ENCODE results near the gene FBXO4.

FBXO4 gene

DNA sequence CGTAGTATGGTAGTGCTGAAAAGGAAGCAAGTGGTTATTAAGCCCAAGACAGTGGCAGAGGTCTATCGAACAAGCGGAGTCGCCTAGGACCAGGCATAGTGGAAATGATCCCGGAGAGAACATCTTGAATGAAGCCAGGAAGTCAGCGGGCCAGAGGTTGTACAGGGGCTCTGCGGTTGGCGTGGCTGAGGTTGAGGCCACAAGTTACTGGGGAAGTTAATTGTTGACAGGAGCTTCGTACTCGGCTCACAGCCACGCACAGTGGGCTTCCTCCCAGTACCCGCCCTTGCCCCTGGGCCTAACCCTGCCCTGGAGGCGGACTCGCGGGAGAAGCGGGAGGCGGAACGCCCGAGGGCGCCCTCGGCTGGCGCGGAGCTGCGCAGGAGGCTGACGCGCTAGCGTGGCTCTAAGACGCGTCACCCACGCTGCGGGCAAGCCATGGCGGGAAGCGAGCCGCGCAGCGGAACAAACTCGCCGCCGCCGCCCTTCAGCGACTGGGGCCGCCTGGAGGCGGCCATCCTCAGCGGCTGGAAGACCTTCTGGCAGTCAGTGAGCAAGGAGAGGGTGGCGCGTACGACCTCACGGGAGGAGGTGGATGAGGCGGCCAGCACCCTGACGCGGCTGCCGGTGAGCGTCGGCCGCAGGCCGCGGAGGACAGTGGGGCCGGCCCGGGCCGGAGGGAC is at the start of gene FBXO4:
Gene FBXO4, plus strand, starts transcription at position 410 of the 683 bp plus-strand sequence. Its CDS starts 29 bp downstream, at position 439.
- DNase-seq: peak; percentile 66

DNA sequence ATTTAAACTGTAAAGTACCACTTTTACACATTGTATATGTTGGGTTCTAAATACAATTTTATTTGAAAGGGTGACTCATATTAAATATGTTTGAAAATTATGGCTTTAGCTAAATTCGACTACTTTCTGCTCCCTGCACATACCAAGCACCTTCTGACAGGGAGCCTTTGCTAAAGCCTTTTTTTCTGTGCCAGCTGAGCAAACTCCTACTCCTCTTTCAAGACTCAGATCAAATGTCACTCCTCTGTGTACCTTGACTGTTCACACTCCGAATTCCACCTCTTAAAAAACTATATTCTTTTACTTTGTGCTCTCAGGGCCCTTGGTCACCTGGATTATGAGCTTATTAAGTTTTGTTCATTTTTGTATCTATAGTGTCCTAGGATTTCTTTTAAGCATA is 48.4 kb upstream of the FBXO4 start:
- DNase-seq: peak; percentile 35

DNA sequence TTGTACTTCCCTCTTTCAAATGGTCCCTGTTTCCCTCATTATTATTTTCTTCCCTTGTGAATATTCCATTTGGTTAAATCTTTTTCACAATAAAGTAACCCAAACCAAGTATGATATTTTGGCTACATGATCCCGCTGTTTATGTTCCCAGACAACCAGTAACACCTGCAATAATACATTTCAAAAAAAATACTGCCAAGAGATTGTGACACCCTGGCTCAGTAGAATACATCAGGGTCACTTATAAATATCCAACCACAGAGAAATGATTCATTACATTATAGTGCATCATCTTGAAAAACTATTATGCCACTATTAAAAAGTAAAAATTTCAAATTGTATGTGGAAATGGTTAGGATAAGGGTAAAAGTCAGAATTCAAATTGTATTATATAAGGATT is 47.7 kb upstream of the FBXO4 start:
- DNase-seq: no peak

GRCh38 chr5:41878173-41878572 is 46.9 kb upstream of the FBXO4 start:
- DNase-seq: no peak

- no peak for DNase-seq
Measured at GRCh38 chr5:41878643-41879478, 46.2 kb upstream of the FBXO4 start.

- DNase-seq: no peak
Measured at GRCh38 chr5:41882765-41883164, 42.3 kb upstream of the FBXO4 start.

DNA sequence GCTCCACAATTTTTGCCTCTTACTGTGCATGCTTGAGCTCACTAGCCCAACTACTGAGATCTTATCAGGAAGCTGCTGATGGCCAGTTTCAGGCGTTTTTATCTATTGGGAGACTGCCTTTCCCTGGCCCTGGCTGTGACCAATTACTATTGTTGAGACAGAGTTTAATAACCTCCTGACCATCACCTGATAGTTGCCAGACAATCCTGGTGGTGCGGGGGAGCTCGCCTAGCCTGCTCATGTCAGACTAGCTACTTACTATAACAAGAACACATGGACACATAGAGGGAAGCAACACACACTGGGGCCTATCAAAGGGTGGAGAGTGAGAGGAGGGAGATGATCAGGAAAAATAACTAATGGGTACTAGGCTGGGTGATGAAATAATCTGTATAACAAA is 41.8 kb upstream of the FBXO4 start:
- DNase-seq: no peak

DNA sequence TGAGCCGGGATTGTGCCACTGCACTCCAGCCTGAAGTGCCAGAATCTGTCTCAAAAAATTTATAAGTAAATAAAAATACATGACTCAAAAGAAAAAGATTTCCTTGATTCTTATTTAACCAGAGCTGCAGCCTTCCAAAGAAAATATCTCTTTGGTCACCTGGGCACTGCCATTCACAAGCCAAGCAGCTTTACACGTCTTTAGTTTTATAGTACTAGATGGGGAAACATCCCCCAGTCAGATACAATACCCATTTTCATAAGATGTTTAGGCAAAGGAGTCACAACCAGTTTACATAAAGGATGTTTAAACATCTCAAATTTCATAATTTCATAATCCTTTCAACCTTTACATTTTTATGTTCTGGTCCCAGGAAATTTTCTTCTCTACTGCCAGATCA is 41.1 kb upstream of the FBXO4 start:
- no peak for DNase-seq

DNA sequence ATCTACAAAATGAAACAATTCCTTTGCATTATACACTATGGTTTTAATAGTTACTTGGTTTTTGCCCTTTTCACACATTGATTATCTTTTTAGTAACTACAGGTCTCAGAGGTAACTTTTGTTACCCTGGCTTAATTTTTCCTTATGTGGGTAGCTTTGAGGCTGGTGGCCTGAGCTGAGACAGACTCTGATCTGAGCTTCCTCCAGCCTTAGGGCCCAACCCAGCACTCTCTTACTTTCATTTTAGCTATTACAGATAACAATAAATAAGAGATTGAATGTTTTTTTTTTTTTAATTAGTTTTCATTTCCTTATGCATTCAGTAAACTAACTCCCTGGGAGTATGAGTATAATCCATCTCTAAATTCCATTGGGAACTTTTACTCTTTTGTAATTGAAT is 39.8 kb upstream of the FBXO4 start:
- DNase-seq: no peak

DNA sequence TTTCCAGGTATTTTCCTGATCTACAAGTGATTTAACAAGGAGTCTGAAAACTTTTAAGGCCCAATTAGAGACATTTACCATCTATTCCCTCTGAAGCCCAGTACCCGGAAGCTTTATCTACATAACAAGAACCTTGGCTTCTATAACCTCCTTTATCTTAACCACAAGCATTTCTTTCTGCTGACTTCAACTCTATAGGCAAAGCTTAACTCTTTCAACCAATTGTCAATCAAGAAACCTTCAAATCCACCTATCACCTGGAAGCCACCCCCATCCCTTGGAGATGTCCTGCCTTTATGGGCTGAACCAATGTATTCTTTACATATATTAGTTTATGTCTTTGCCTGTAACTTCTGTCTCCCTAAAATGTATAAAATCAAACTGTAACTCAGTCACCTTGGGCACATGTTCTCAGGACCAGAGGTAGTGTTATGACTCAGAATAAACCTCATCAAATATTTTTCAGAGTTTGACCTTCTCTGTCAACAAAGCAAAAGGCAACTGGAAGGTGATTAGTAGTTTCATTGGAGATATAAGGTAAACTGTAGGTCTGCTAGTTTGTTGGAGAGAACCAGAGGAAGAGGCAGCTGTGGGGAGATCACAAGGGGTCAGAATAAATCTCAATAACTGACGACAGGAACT is 33.9 kb upstream of the FBXO4 start:
- DNase-seq: no peak

DNA sequence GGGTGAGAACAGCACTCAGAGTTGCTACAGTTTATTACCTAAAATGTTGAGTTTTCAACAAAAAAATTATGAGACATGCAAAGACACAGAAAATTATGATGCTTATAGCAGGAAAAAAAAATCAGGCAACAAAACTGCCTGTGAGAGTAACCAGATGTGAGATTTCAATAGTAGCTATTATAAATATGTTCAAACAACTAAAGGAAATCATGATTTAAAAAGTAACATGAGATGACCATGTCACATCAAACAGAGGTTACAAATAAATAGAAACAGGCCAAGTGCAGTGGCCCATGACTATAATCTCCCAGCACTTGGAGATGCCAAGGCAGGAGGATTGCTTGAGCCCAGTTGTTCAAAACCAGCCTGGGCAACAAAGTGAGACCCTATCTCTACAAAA is 33.0 kb upstream of the FBXO4 start:
- DNase-seq: no peak

DNA sequence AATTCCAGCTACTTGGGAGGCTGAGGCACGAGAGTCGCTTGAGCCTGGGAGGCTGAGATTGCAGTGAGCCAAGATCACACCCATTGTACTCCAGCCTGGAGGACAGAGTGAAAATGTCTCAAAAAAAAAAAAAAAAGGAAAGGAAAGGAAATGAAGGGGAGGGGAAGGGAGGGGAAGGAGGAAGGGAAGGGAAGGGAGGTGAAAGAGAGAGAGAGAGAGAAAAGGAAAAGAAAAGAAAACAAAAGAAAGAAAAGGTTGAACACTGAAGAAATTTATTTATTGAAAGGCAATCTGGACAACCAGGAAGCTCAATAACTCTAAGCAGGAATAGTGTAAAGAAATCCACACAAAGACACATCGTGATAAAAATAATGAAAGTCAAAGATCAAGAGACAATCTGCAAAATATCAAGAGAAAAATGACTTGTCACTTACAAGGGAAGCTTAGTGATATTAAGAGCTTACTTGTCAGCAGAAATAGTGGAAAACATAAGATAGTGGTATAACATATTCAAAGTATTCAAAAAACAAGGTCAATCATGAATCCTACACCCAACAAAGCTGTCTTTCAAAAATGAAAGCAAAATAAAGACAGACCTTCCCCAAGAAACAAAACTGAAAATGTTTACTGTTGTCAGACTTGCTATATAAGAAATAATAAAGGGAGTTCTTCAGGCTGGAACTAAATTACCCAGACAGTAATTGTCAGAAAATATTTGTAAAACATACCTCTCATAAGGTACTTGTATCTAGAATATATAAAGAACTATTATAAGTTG is 31.8 kb upstream of the FBXO4 start:
- no peak for DNase-seq

- no peak for DNase-seq
Measured at GRCh38 chr5:41896230-41896629, 28.9 kb upstream of the FBXO4 start.

DNA sequence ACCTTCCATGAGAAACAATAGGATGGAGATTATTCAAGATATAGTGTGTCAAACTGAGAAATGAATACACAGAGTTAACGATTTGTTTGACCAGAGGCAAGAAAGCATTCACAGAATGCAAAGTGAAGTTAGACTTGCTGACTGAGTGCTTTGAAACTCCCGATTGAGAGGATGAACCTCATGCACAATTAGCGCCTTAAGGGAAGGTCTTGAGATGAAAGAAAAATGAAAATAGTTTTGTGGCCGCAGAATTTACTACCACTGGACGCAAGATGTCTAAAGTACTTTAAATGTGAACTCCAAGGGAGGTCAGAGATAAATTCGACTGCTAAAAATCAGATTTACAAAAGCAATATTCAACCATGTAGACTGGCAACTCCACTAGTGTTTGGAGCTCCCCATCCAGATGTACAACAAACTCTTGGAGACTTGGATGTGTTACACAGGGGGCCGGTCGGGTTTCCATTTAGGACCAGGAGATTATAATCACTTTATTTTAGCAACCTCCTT is 21.6 kb upstream of the FBXO4 start:
- no peak for DNase-seq

DNA sequence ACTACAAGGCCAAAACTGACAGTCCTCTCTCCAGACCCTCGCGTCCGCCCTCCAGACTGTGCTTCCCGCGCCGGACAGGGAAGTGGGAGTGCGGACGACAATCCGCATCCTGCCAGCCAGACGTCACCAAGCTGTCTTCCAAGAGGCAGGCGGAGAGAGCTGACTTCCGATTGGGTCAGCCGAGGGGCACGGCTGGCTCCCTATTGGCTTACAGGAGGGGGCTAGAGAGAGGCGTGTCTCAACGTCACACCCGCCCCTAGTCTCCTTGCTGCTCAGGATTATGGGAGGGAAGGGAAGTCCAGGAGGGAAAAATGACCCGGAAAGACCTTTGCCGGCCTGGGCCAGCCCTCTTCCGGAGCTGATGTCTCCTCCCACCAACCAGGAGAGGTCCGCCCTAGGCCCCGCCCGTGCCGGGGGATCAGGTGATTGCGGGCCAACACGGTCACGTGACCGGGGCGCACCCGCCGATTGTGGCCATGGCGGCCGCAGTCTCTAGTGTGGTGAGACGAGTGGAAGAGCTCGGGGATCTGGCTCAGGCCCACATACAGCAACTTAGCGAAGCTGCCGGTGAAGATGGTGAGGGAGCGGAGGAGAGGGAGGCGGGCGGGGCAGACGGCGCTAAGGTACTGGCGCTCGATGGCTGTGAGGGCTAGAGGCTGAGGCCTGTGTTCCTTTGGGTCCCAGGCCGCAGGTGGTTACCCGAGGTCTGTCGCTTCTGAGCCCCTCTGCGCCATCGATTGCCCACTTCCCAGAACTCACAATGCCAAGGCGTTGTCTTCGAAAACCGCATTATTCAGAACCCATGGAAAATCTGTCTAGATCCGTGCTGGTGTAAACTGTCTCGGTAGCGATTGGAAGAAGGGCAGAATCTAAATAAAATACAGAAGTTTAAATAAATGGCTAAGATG is 20.9 kb upstream of the FBXO4 start, which contains the start of gene RIMOC1:
Gene RIMOC1, plus strand, starts transcription at position 453 of the 908 bp plus-strand sequence. Its CDS starts 24 bp downstream, at position 477.
- peak; percentile 99 for DNase-seq

DNA sequence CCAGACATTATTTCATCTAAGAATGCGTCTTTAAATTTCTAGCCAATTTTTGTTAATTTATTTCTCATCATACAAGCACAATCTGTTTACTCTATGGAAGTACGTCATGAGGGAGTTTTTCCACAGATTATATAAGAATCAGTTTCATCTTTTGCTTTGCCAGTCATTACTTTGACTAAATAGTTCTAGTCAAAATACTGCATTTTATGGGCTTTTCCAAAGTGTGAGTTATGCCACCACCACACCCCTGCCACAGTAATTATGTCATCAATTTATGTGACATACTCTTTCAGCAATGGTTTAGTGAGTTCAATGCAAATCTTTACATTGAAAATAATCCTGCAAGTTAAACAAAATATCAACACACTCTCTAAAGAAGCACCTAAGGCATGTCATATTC is 18.9 kb upstream of the FBXO4 start:
- no peak for DNase-seq

DNA sequence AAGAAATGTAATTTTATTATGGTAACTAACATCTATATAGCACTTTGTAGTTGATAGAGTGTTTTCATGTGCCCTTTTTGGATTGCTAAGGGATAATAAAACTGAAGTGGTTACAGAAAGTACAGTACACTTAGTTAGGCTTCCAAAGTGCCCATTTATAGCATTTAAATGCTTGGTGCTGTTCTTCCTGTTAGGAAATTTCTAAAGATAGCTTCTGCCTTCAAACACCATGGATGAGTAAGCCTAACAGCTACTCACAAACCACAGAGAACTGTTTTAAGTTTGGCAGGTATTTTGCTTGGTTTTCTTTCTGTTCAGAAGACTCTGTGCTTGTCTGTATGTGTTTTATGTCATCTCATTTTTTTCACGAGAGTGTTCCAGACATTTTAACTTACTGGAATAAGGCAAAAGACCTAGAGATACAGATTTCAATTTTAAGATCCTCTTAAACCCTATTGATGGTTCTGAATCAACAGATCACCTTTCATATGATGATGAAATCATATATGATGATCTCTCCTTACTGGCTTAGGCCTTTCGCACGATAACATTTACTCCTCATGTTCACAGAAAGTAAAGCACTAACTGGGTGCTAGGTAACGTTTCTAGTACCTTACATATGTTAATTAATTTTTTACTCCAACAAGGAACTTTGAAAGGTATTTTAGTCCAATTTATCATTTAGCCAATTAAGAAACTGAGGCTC is 16.6 kb upstream of the FBXO4 start:
- DNase-seq: no peak

DNA sequence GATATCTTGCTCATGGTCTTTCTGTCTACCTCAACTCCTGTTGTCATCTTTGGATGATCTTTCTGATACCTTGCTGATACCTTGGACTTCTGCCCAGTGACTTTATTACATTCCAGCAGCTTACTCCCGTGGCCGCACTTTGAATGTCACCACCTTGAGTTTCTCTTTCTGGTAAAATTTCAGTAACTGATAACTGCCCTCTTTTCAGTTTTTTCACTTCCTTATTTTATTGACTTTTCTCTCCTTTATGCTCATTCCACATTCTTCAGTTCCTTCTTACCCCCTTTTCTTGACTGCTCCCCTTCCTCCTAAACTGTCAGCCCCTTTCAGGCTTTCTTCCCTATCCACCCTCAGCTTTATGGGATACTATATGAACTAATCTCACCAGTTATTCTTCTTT is 7.0 kb upstream of the FBXO4 start:
- DNase-seq: no peak

GRCh38 chr5:41921166-41921565 is 3.9 kb upstream of the FBXO4 start:
- no peak for DNase-seq

DNA sequence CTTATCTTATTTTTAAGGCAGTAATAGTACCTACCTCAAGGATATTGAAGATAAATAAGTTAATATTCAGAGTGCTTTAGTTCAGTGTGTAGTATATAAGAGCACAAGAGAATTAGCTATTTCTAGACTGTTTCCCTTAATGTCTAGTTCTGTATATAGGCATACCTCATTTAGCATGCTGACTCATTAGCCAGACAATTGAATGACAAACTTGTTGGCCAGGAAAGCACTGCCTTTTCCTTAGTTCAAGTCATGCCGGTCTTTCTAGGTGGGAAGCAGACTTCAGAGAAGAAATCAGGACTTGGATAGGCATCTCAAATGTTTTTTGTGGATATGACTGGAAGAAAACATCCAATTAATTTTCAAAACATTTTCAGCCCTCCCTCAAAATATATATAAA is 3.2 kb upstream of the FBXO4 start:
- no peak for DNase-seq

DNA sequence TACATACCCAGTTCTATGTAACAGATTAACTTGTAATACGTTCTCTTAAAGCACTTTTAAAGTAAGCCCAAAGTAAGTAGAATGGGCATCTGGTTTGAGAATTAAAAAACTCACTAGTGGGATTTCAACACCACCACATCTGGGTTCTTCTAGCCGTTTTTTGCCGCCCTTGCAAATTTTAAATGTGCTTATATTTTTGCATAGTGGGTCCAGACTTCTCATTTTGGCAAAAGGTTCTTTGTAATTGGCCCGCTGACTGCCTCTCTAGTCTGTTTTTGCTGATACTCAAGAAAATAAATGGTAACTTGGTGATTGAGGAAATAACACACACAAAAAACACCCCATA is 582 bp upstream of the FBXO4 start:
- DNase-seq: no peak
